OCI-LY1 (cell line): ENCODE data around the gene KREMEN1.

ENCODE experiments used
- CTCF ChIP-seq: fragments of 200-600 bp; sonication (generic), shearing (Covaris generic); IDR thresholded peaks from 2 replicates; pipeline ENCODE4 v1.5.1; 2017; ENCODE audit warnings: mild to moderate bottlenecking, antibody characterized with exemption, low read length, moderate library complexity, mixed read lengths
- EZH2 ChIP-seq: fragments of 200-600 bp; sonication (generic), shearing (Covaris generic); IDR thresholded peaks from 2 replicates; pipeline ENCODE4 v1.8.0; 2017; ENCODE audit warnings: borderline replicate concordance, mixed run types, mild to moderate bottlenecking, antibody characterized with exemption, low read length, moderate library complexity, mixed read lengths

GRCh38 chr22:29197096-29197495 lies 124.3 kb downstream of the KREMEN1 start:
- TF ChIP-seq CTCF (no peak), EZH2 (no peak)
